NCI-H524 treated with DMSO at 0.1 percent for 48 hours (cell line): ENCODE results near the gene ZNRF1.
"Not testable (repeated sequence)": the region's sequence is repeated elsewhere in the genome, so short reads cannot be mapped to it uniquely, and the experiment has no call there.

Experiments
- DNase-seq: peaks from one replicate; lab custom pipeline; 2025; lab: John Stamatoyannopoulos, UW

Gene ZNRF1

GRCh38 chr16:75080205-75081029, 81.6 kb downstream of the ZNRF1 start:
- no peak for DNase-seq

GRCh38 chr16:75081179-75081859, 82.5 kb downstream of the ZNRF1 start:
- no peak for DNase-seq

GRCh38 chr16:75083813-75084212, 85.0 kb downstream of the ZNRF1 start:
- DNase-seq = no peak

- no peak for DNase-seq
Observed at GRCh38 chr16:75085556-75085955, 86.7 kb downstream of the ZNRF1 start.

GRCh38 chr16:75086281-75086680, 87.5 kb downstream of the ZNRF1 start:
- no peak for DNase-seq

DNA sequence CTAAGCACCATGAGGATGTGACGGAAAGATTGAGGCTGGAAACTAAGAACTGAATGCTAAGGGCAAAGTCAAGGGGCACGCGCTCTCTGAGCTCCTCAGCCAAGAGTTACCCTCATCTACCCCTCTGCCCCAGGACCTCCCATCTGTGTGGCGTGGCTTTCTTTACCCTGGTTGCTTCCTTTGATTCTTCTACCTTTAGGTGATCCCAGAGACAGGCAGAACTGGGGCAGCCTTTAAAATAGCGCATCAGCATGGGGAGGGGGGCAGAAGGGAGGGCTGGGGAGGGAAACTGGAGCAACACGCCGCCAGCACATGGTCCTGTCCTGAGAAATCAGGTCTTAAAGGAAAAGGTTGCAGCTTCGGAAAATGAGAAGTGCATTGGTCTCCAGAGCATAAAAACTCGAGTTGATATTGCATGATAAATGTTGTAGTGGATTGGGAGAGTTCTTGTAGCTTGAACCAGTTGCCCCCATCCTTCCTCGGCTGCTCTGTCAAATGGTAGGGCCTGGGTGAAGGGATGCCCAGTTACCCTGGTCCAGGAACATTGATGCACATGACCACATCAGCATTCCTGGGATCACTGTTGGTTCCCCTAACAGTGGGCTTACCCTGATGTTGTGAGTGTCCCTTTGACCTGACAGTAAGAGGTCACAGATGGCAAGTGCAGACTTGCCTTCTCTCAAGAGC, 88.0 kb downstream of the ZNRF1 start:
- no peak for DNase-seq

DNA sequence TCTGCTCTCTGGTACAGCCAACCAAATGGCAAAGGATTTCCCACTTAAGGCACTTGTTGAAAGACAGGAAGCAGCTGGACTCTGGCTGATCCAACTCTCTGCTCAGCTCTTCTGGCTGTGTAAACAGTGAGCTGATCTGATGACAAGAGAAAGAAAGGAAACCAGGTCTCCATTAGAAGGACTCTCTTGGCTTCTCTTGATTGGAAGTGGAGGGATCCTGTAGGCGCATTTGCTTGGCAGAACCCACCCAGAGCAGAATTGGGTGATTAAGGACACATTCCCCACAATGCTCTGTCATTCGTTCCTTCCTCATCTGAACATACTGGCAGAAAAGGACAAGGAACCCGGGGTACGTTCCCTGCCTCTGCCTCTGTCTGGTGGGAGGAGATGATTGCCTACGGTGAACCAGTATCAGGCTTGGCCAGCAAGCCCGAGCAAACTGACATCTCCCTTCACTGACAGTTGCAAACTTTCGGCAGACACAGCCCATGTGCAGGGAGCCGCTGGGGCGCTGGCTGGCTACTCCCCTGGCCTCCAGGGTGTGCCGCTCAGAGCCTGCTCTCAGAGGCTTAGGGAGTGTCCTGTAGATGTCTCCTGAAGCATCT, 88.7 kb downstream of the ZNRF1 start:
- DNase-seq = peak; percentile 97

DNA sequence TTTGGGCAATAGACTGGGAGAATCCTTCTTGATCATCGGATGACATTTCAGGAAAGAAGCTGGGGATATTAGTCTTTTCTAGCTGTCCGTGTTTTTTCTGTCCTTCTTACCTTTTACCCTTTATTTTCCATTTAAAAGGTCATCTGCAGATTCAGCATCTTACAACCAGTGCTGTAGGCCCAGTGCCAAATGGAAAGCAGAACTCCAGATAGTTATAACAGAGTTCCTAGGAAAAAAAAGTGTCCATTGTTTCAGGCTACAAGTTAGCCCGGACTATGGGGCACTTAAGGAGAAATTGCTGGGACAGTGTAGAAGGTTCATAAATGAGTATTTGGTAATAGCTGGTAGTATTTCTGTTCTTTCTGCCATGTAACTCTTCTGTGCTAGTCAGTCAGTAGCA, 89.4 kb downstream of the ZNRF1 start:
- no peak for DNase-seq

- DNase-seq = no peak
Observed at GRCh38 chr16:75088934-75089333, 90.1 kb downstream of the ZNRF1 start.

DNA sequence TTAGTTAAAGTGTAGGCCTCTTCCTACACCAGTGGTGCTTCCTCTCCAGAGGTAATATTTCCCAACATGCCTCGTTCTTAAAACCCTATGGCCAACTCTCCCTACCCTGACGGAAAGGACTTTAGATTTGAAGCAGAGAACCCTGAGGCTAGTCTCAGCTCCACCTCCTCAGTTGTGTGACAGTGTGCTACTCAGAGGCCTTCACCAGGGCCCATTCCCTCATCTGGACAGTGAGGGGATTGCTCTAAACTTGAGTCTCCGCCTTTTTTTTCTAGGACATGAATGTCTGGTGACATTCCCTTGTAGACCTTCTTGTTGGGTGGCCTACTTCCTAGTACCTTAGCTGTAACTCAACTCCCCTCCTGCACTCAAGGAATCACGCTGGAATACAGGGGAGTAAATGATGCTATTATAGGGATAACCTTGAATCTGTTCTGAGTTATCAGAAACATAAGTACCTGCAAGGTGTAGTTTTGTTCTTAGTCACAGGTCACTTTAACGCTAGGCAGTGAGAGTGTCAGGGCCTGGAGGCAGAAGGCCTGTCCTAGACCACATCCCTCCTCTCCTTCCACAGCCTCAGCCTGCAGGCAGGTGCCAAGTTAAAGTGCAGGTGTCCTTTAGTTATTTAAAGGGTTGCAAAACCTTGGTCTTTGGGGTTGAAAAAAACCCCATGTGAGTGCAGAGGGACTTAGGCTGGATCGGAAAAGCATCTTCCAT, 90.8 kb downstream of the ZNRF1 start:
- DNase-seq = no peak

GRCh38 chr16:75090899-75091298, 92.1 kb downstream of the ZNRF1 start:
- not testable (repeated sequence) for DNase-seq

GRCh38 chr16:75091619-75092018, 92.8 kb downstream of the ZNRF1 start:
- DNase-seq = not testable (repeated sequence)

GRCh38 chr16:75092777-75093176, 94.0 kb downstream of the ZNRF1 start:
- no peak for DNase-seq

DNA sequence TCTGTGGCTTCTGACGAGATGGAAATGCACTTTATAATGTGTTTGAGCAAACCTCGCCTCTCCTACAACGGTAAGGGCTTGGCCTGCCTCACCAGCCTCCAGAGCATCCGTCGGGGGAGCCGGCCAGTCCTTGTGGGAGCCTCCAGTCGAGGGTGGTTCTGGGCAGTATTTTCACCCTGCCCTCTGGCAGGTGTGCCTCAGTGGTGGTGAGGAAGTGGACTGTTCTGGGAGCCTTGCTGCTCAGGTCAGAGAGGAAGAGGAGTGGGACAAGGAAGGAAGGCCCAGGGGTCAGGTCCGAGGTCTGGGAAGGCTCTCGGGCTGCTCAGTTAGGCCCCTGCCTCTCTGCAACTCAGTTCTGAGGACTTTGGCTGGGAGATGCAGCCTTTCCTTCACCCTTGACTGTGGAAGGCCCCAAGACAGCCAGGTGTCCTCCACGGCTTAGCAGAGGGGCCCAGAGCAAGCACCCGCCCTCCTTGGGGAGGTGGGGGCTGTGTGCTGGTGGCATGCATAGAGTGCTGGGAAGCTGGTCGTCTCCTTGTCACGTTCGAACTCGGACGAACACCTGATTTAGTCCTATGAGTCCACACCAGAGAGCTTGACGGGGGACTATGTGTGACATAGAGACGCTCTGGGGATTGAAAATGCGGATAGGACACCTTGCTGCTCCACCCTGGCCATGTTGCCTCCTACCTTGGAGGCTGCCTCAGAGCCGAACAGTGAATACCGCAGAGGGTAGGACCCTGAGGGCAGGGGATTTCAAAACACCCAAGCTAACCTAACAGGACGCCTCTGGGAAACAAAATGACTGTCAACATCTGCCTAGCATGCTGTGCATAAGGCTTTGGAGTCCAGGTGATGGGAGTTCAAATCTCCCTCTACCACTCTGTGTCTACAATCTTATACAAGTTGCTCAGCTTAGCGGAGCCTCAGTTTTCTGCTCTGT, 95.0 kb downstream of the ZNRF1 start:
- DNase-seq = no peak

GRCh38 chr16:75095204-75095621, 96.4 kb downstream of the ZNRF1 start:
- DNase-seq = no peak

DNA sequence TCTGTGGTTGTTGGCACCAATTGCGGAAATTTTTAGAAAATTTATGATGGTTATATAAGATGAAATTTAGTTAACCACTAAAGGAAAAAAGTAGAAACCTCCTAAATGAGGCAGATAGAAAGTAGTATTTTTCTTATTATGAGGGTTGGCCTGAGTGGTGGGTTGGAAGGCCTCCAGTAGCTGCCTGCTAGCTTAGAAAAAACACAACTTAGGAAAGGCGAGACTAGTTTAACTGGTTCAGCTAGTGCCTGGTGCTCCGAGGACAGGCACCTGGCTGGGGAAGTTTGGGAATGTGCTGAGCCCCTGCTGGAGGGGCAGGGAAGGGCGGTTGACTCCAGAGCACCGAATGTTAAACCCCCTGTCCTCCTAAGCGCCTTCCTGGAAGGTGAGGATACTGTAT, 97.8 kb downstream of the ZNRF1 start:
- no peak for DNase-seq

DNA sequence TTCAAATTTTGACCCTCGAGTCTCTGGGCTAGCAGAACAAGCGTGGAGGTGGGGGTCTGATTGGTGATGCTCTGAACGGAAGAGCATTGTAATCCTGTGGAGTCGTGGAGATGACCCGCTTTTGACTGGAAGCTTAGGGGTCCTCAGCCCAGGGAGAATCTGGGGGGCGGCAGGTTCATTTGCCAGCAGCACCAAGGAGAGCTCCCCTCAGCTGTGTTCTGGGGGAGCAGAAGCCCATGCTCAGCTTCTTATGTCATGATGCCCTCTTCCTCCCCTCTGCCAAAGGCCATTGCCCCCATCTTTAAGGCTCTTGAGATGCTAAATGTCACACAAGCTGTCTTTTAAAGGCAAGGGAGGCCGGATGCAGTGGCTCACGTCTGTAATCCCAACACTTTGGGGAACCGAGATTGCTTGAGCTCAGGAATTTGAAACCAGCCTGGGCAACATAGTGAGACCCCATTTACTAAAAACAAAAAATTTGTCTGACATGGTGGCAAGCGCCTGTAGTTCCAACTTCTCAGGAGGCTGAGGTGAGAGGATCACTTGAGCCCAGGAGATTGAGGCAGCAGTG, 98.5 kb downstream of the ZNRF1 start:
- no peak for DNase-seq

GRCh38 chr16:75097941-75098901, 99.4 kb downstream of the ZNRF1 start:
- DNase-seq = no peak

- DNase-seq = no peak
Observed at GRCh38 chr16:75099075-75099667, 100.3 kb downstream of the ZNRF1 start.
